Activated naive CD8-positive, alpha-beta T cell treated with anti-CD3 and anti-CD28 coated beads, Interleukin-2, amount 50 U/mL, for 16 hours (primary cell): ENCODE results near the gene CDK8.
"Not testable (repeated sequence)": the region's sequence is repeated elsewhere in the genome, so short reads cannot be mapped to it uniquely, and the experiment has no call there.

Source experiments
- DNase-seq: peaks from one replicate; pipeline ENCODE4 v3.0.0-alpha.2; 2020; ENCODE audit warnings: low read depth, low spot score

The CDK8 gene

GRCh38 chr13:26316095-26316494 lies 62.2 kb downstream of the CDK8 start:
- DNase-seq: not testable (repeated sequence)

- no peak for DNase-seq
Measured at GRCh38 chr13:26320766-26321165, 66.8 kb downstream of the CDK8 start.

GRCh38 chr13:26323127-26323526 lies 69.2 kb downstream of the CDK8 start:
- no peak for DNase-seq

- DNase-seq: no peak
Measured at GRCh38 chr13:26323764-26324163, 69.8 kb downstream of the CDK8 start.

GRCh38 chr13:26324294-26324693 lies 70.4 kb downstream of the CDK8 start:
- DNase-seq: no peak

GRCh38 chr13:26324867-26325266 lies 70.9 kb downstream of the CDK8 start:
- no peak for DNase-seq

GRCh38 chr13:26325876-26326275 lies 71.9 kb downstream of the CDK8 start:
- DNase-seq: no peak

GRCh38 chr13:26326562-26326961 lies 72.6 kb downstream of the CDK8 start:
- no peak for DNase-seq

GRCh38 chr13:26327940-26328725 lies 74.2 kb downstream of the CDK8 start:
- DNase-seq: no peak

GRCh38 chr13:26335158-26335557 lies 81.2 kb downstream of the CDK8 start:
- no peak for DNase-seq

- no peak for DNase-seq
Measured at GRCh38 chr13:26340807-26341206, 86.9 kb downstream of the CDK8 start.

- DNase-seq: no peak
Measured at GRCh38 chr13:26342898-26343297, 89.0 kb downstream of the CDK8 start.

- DNase-seq: no peak
Measured at GRCh38 chr13:26343816-26344215, 89.9 kb downstream of the CDK8 start.

- no peak for DNase-seq
Measured at GRCh38 chr13:26344980-26345379, 91.1 kb downstream of the CDK8 start.

- DNase-seq: no peak
Measured at GRCh38 chr13:26348966-26349365, 95.0 kb downstream of the CDK8 start.

GRCh38 chr13:26362261-26362660 lies 108.3 kb downstream of the CDK8 start:
- DNase-seq: no peak

GRCh38 chr13:26370553-26370952 lies 116.6 kb downstream of the CDK8 start:
- no peak for DNase-seq

GRCh38 chr13:26372747-26373146 lies 118.8 kb downstream of the CDK8 start:
- no peak for DNase-seq

GRCh38 chr13:26376430-26376829 lies 122.5 kb downstream of the CDK8 start:
- DNase-seq: no peak

GRCh38 chr13:26377038-26377437 lies 123.1 kb downstream of the CDK8 start:
- DNase-seq: no peak

GRCh38 chr13:26378116-26378515 lies 124.2 kb downstream of the CDK8 start:
- no peak for DNase-seq

GRCh38 chr13:26379831-26380230 lies 125.9 kb downstream of the CDK8 start:
- DNase-seq: no peak

GRCh38 chr13:26380930-26381329 lies 127.0 kb downstream of the CDK8 start:
- no peak for DNase-seq

- no peak for DNase-seq
Measured at GRCh38 chr13:26382366-26382765, 128.4 kb downstream of the CDK8 start.
